GM18870 (cell line): ENCODE results near the gene ERBB4.

ENCODE experiments used
- ATAC-seq: cut with Tn5 transposase; IDR thresholded peaks from one replicate; pipeline ENCODE4 v1.9.1; 2021; ENCODE audit warnings: moderate library complexity; ENCODE audit not compliant: unreplicated experiment

The ERBB4 gene

GRCh38 chr2:211498551-211499205 is 1039.9 kb downstream of the ERBB4 start:
- ATAC-seq: no peak

- ATAC-seq: no peak
Measured at GRCh38 chr2:211495339-211495738, 1043.3 kb downstream of the ERBB4 start.

GRCh38 chr2:211494536-211494935 is 1044.1 kb downstream of the ERBB4 start:
- ATAC-seq: no peak

- no peak for ATAC-seq
Measured at GRCh38 chr2:211494085-211494484, 1044.5 kb downstream of the ERBB4 start.

- no peak for ATAC-seq
Measured at GRCh38 chr2:211487733-211488132, 1050.9 kb downstream of the ERBB4 start.

- ATAC-seq: no peak
Measured at GRCh38 chr2:211479536-211480150, 1059.0 kb downstream of the ERBB4 start.

GRCh38 chr2:211477537-211478275 is 1060.9 kb downstream of the ERBB4 start:
- ATAC-seq: no peak

- ATAC-seq: no peak
Measured at GRCh38 chr2:211473116-211473515, 1065.5 kb downstream of the ERBB4 start.

GRCh38 chr2:211469664-211470059 is 1068.9 kb downstream of the ERBB4 start:
- ATAC-seq: no peak

GRCh38 chr2:211468877-211469663 is 1069.5 kb downstream of the ERBB4 start:
- no peak for ATAC-seq

GRCh38 chr2:211468217-211468616 is 1070.4 kb downstream of the ERBB4 start:
- no peak for ATAC-seq

- no peak for ATAC-seq
Measured at GRCh38 chr2:211463397-211463796, 1075.2 kb downstream of the ERBB4 start.

- no peak for ATAC-seq
Measured at GRCh38 chr2:211458974-211459373, 1079.6 kb downstream of the ERBB4 start.

- ATAC-seq: no peak
Measured at GRCh38 chr2:211457325-211457724, 1081.3 kb downstream of the ERBB4 start.

GRCh38 chr2:211455216-211455841 is 1083.3 kb downstream of the ERBB4 start:
- ATAC-seq: peak; percentile 75

- ATAC-seq: no peak
Measured at GRCh38 chr2:211454679-211455078, 1083.9 kb downstream of the ERBB4 start.

GRCh38 chr2:211453311-211453887 is 1085.2 kb downstream of the ERBB4 start:
- no peak for ATAC-seq

- no peak for ATAC-seq
Measured at GRCh38 chr2:211451642-211452041, 1087.0 kb downstream of the ERBB4 start.

GRCh38 chr2:211449819-211450218 is 1088.8 kb downstream of the ERBB4 start:
- ATAC-seq: no peak

GRCh38 chr2:211447548-211447947 is 1091.1 kb downstream of the ERBB4 start:
- no peak for ATAC-seq
